ENCODE results near the gene SNRNP40. TPM values are rescaled to one million over a fixed set of nuclear protein-coding genes. Genes with fewer than 3 reads are reported as not detected.
A peak's percentile ranks its signal among the peaks of the same experiment; 100 is the strongest.

The SNRNP40 gene
- total RNA-seq, 1 experiment from 2014 or later, result 103 TPM

GRCh38 chr1:31302709-31303441 lies 6.3 kb upstream of the SNRNP40 start:
- Mint-ChIP-seq H3K36me3 (0 out of 2 replicates have a peak, but pooled peaks cover 2% of the 10 kb centered on the region), H3K4me3 (no peak overlapping the region), H3K9me3 (no peaks in the 10 kb centered on the region), H3K27me3 (ENCODE audit: low read depth) (no peaks in the 10 kb centered on the region), H3K27ac (peak overlapping the region; percentile 12; the same call in 1 of the 2 replicates), H3K4me1 (peaks cover 7% of the 10 kb centered on the region)
- TF ChIP-seq SP1 (CRISPR knock-in tag; conservative IDR thresholded peaks at IDR 0.05), result no peak
- TF ChIP-seq ZNF121 (CRISPR knock-in tag; IDR thresholded peaks at IDR 0.05), result peak; percentile 48; the same call in 1 of the 2 replicates
- no peak for ATAC-seq
- ChIA-PET CTCF (interaction anchor here (1.3 kb wide), 1 partner anchor 121 kb away, joined by 4 read pairs; no protein-coding TSS in a partner anchor), POLR2A (no interaction called here)
- no peak for DNase-seq (ENCODE audit: low spot score)

DNA sequence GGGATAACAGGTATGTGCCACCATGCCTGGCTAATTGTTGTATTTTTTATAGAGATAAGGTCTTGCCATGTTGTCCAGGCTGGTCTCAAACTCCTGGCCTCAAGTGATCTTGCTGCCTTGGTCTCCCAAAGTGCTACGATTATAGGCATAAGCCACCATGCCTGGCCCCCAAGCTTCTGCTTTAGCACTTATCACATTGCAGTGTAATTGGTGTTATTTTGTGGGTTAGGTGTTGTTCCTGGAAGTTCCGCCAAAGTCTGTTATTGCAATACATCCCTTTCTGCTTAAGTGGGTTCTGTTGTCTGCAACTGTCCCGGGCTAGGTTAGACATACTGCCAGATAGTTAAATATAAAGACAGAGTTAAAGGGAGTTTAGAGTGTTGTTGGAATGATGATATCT lies 3.6 kb upstream of the SNRNP40 start:
- CTCF ChIA-PET, result no interaction called here

GRCh38 chr1:31299365-31299764 lies 2.8 kb upstream of the SNRNP40 start:
- Mint-ChIP-seq H3K27ac (no peak overlapping the region), H3K4me1 (peaks cover 15% of the 10 kb centered on the region), H3K36me3 (0 out of 2 replicates have a peak, but pooled peaks cover 12% of the 10 kb centered on the region), H3K4me3 (peak overlapping the region; percentile 7; the same call in 1 of the 2 replicates), H3K27me3 (ENCODE audit: low read depth) (no peaks in the 10 kb centered on the region), H3K9me3 (no peaks in the 10 kb centered on the region)
- no peak for ATAC-seq
- no peak for DNase-seq (ENCODE audit: low spot score)
- POLR2A ChIA-PET, result no interaction called here
- TF ChIP-seq, protein P1, sequence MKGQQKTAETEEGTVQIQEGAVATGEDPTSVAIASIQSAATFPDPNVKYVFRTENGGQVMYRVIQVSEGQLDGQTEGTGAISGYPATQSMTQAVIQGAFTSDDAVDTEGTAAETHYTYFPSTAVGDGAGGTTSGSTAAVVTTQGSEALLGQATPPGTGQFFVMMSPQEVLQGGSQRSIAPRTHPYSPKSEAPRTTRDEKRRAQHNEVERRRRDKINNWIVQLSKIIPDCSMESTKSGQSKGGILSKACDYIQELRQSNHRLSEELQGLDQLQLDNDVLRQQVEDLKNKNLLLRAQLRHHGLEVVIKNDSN (CRISPR knock-in tag; IDR thresholded peaks at IDR 0.05), result no peak
- TF ChIP-seq CDX4 (CRISPR knock-in tag; IDR thresholded peaks at IDR 0.05; ENCODE audit: borderline replicate concordance) (no peak), SMAD4 (CRISPR knock-in tag; IDR thresholded peaks at IDR 0.05) (no peak), ZNF532 (CRISPR knock-in tag; IDR thresholded peaks at IDR 0.05; ENCODE audit: borderline replicate concordance) (no peak), NFYB (CRISPR knock-in tag; conservative IDR thresholded peaks at IDR 0.05; ENCODE audit: low read depth) (no peak), NR3C1 (CRISPR knock-in tag; conservative IDR thresholded peaks at IDR 0.05; ENCODE audit: low read depth) (no peak), MYBL2 (CRISPR knock-in tag; IDR thresholded peaks at IDR 0.05) (no peak), PRRX2 (CRISPR knock-in tag; IDR thresholded peaks at IDR 0.05) (no peak), ZSCAN18 (CRISPR knock-in tag; IDR thresholded peaks at IDR 0.05) (no peak), SOX15 (CRISPR knock-in tag; IDR thresholded peaks at IDR 0.05) (no peak), MXD4 (CRISPR knock-in tag; IDR thresholded peaks at IDR 0.05; ENCODE audit: borderline replicate concordance) (no peak)
- CTCF ChIA-PET, result no interaction called here

More for the DNA sequence above, 3.6 kb upstream of the SNRNP40 start:
- H3K9me3 Mint-ChIP-seq, result no peaks in the 10 kb centered on the region
- POLR2A ChIA-PET, result no interaction called here
- no peak for DNase-seq (ENCODE audit: low spot score)
- H3K27ac Mint-ChIP-seq, result no peak overlapping the region
- H3K27me3 Mint-ChIP-seq (ENCODE audit: low read depth), result no peaks in the 10 kb centered on the region
- no peak for ATAC-seq
- H3K4me3 Mint-ChIP-seq, result no peak overlapping the region
- peaks cover 11% of the 10 kb centered on the region for H3K4me1 Mint-ChIP-seq
- H3K36me3 Mint-ChIP-seq, result 0 out of 2 replicates have a peak, but pooled peaks cover 7% of the 10 kb centered on the region
- no peak for TF ChIP-seq OVOL2 (CRISPR knock-in tag; IDR thresholded peaks at IDR 0.05; ENCODE audit: borderline replicate concordance)
- no peak for TF ChIP-seq EMX1 (CRISPR knock-in tag; IDR thresholded peaks at IDR 0.05)
- TF ChIP-seq PRRX2 (CRISPR knock-in tag; IDR thresholded peaks at IDR 0.05), result no peak
- TF ChIP-seq NR3C1 (CRISPR knock-in tag; conservative IDR thresholded peaks at IDR 0.05; ENCODE audit: low read depth), result no peak
- TF ChIP-seq, protein P2, sequence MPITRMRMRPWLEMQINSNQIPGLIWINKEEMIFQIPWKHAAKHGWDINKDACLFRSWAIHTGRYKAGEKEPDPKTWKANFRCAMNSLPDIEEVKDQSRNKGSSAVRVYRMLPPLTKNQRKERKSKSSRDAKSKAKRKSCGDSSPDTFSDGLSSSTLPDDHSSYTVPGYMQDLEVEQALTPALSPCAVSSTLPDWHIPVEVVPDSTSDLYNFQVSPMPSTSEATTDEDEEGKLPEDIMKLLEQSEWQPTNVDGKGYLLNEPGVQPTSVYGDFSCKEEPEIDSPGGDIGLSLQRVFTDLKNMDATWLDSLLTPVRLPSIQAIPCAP (CRISPR knock-in tag; IDR thresholded peaks at IDR 0.05), result no peak
- TF ChIP-seq TCF7 (CRISPR knock-in tag; IDR thresholded peaks at IDR 0.05; ENCODE audit: low read depth), result no peak
- no peak for TF ChIP-seq ZNF416 (CRISPR knock-in tag; IDR thresholded peaks at IDR 0.05)
- TF ChIP-seq, protein P3, sequence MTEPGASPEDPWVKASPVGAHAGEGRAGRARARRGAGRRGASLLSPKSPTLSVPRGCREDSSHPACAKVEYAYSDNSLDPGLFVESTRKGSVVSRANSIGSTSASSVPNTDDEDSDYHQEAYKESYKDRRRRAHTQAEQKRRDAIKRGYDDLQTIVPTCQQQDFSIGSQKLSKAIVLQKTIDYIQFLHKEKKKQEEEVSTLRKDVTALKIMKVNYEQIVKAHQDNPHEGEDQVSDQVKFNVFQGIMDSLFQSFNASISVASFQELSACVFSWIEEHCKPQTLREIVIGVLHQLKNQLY (CRISPR knock-in tag; IDR thresholded peaks at IDR 0.05), result no peak
- TF ChIP-seq NFYB (CRISPR knock-in tag; conservative IDR thresholded peaks at IDR 0.05; ENCODE audit: low read depth), result no peak

Data from WTC11 (cell line).